ENCODE results near the gene ITSN1. TPM values are rescaled to one million over a fixed set of nuclear protein-coding genes. Genes with fewer than 3 reads are reported as not detected.
A peak's percentile ranks its signal among the peaks of the same experiment; 100 is the strongest.
"Not testable (repeated sequence)": the region's sequence is repeated elsewhere in the genome, so short reads cannot be mapped to it uniquely, and the experiment has no call there.

Gene ITSN1
- total RNA-seq: 1 to 10 TPM; 1.6 to 1.7 TPM

- Mint-ChIP-seq H3K27ac (peak within 1 kb of the TSS; percentile 93), H3K36me3 (ENCODE audit: low read depth) (peaks cover 4% of the 10 kb centered on the region), H3K9me3 (ENCODE audit: insufficient read depth) (no peaks in the 10 kb centered on the region), H3K27me3 (ENCODE audit: low read depth) (peaks cover 23% of the 10 kb centered on the region), H3K4me3 (peak within 1 kb of the TSS; percentile 87), H3K4me1 (ENCODE audit: low read depth) (peaks cover 25% of the 10 kb centered on the region)
- ChIA-PET POLR2A (interaction anchor here (0.6 kb wide), 1 partner anchor 18 kb away, joined by 3 read pairs; no protein-coding TSS in a partner anchor), CTCF (no interaction called here)
- ATAC-seq: peak; percentile 93
- peak; percentile 100 for DNase-seq
Observed at GRCh38 chr21:33642027-33642895, at the start of gene ITSN1. Gene ITSN1, plus strand, starts transcription at chr21:33642501. Its CDS starts 76,328 bp downstream, at chr21:33718829.

- peaks cover 29% of the 10 kb centered on the region for H3K36me3 Mint-ChIP-seq (ENCODE audit: low read depth)
- no peaks in the 10 kb centered on the region for H3K27me3 Mint-ChIP-seq (ENCODE audit: low read depth)
- H3K4me1 Mint-ChIP-seq (ENCODE audit: low read depth): no peaks in the 10 kb centered on the region
- DNase-seq: no peak
- no peak overlapping the region for H3K27ac Mint-ChIP-seq
- CTCF ChIA-PET: no interaction called here
- no peak overlapping the region for H3K4me3 Mint-ChIP-seq
- POLR2A ChIA-PET: no interaction called here
- no peaks in the 10 kb centered on the region for H3K9me3 Mint-ChIP-seq (ENCODE audit: insufficient read depth)
- no peak for ATAC-seq
Observed at GRCh38 chr21:33598051-33598450, 44.2 kb upstream of the ITSN1 start.

- H3K27ac Mint-ChIP-seq: no peak overlapping the region
- ChIA-PET POLR2A (interaction anchor here (0.6 kb wide), 1 partner anchor 377 kb away, joined by 3 read pairs; no protein-coding TSS in a partner anchor), CTCF (no interaction called here)
- ATAC-seq: no peak
- H3K27me3 Mint-ChIP-seq (ENCODE audit: low read depth): no peaks in the 10 kb centered on the region
- H3K36me3 Mint-ChIP-seq (ENCODE audit: low read depth): peaks cover 6% of the 10 kb centered on the region
- H3K4me3 Mint-ChIP-seq: no peak overlapping the region
- H3K4me1 Mint-ChIP-seq (ENCODE audit: low read depth): peaks cover 4% of the 10 kb centered on the region
- no peak for DNase-seq
- no peaks in the 10 kb centered on the region for H3K9me3 Mint-ChIP-seq (ENCODE audit: insufficient read depth)
Observed at GRCh38 chr21:33608559-33608958, 33.7 kb upstream of the ITSN1 start.

GRCh38 chr21:33611006-33611744 is 31.1 kb upstream of the ITSN1 start:
- Mint-ChIP-seq H3K4me3 (no peak overlapping the region), H3K9me3 (ENCODE audit: insufficient read depth) (no peaks in the 10 kb centered on the region), H3K4me1 (ENCODE audit: low read depth) (no peaks in the 10 kb centered on the region), H3K36me3 (ENCODE audit: low read depth) (peaks cover 5% of the 10 kb centered on the region), H3K27me3 (ENCODE audit: low read depth) (no peaks in the 10 kb centered on the region), H3K27ac (no peak overlapping the region)
- POLR2A ChIA-PET: no interaction called here
- DNase-seq: no peak
- CTCF ChIA-PET: no interaction called here
- ATAC-seq: no peak

- peaks cover 20% of the 10 kb centered on the region for H3K36me3 Mint-ChIP-seq (ENCODE audit: low read depth)
- H3K4me3 Mint-ChIP-seq; H3K4me1 Mint-ChIP-seq (ENCODE audit: low read depth); H3K9me3 Mint-ChIP-seq (ENCODE audit: insufficient read depth); DNase-seq; H3K27me3 Mint-ChIP-seq (ENCODE audit: low read depth); POLR2A ChIA-PET; H3K27ac Mint-ChIP-seq; ATAC-seq: not testable (repeated sequence)
- CTCF ChIA-PET: interaction anchor here (1.2 kb wide), 1 partner anchor 12 kb away, joined by 5 read pairs; no protein-coding TSS in a partner anchor
Observed at GRCh38 chr21:33617565-33617964, 24.7 kb upstream of the ITSN1 start.

GRCh38 chr21:33618407-33618806 is 23.9 kb upstream of the ITSN1 start:
- no peak for ATAC-seq
- no peaks in the 10 kb centered on the region for H3K27me3 Mint-ChIP-seq (ENCODE audit: low read depth)
- ChIA-PET CTCF (interaction anchor here (1.1 kb wide), 1 partner anchor 13 kb away, joined by 4 read pairs; no protein-coding TSS in a partner anchor), POLR2A (no interaction called here)
- no peaks in the 10 kb centered on the region for H3K4me1 Mint-ChIP-seq (ENCODE audit: low read depth)
- peaks cover 19% of the 10 kb centered on the region for H3K36me3 Mint-ChIP-seq (ENCODE audit: low read depth)
- no peak overlapping the region for H3K4me3 Mint-ChIP-seq
- no peak overlapping the region for H3K27ac Mint-ChIP-seq
- no peak for DNase-seq
- no peaks in the 10 kb centered on the region for H3K9me3 Mint-ChIP-seq (ENCODE audit: insufficient read depth)

- DNase-seq (no peak), ATAC-seq (no peak)
- ChIA-PET CTCF (interaction anchor here (1.5 kb wide), 1 partner anchor 14 kb away, joined by 8 read pairs; no protein-coding TSS in a partner anchor), POLR2A (interaction anchor here (0.6 kb wide), 1 partner anchor 41 kb away, joined by 3 read pairs; no protein-coding TSS in a partner anchor)
- no peak overlapping the region for H3K27ac Mint-ChIP-seq
- H3K36me3 Mint-ChIP-seq (ENCODE audit: low read depth): peaks cover 19% of the 10 kb centered on the region
- no peak overlapping the region for H3K4me3 Mint-ChIP-seq
- H3K27me3 Mint-ChIP-seq (ENCODE audit: low read depth): no peaks in the 10 kb centered on the region
- no peaks in the 10 kb centered on the region for H3K9me3 Mint-ChIP-seq (ENCODE audit: insufficient read depth)
- no peaks in the 10 kb centered on the region for H3K4me1 Mint-ChIP-seq (ENCODE audit: low read depth)
Observed at GRCh38 chr21:33619726-33620125, 22.6 kb upstream of the ITSN1 start.

- ChIA-PET CTCF (interaction anchor here (1.0 kb wide), 2 partner anchors 16 to 17 kb away, joined by 3 to 4 read pairs; no protein-coding TSS in a partner anchor), POLR2A (no interaction called here)
- ATAC-seq: no peak
- DNase-seq: no peak
- no peak overlapping the region for H3K4me3 Mint-ChIP-seq
- H3K36me3 Mint-ChIP-seq (ENCODE audit: low read depth): peaks cover 19% of the 10 kb centered on the region
- H3K4me1 Mint-ChIP-seq (ENCODE audit: low read depth): no peaks in the 10 kb centered on the region
- no peaks in the 10 kb centered on the region for H3K9me3 Mint-ChIP-seq (ENCODE audit: insufficient read depth)
- no peak overlapping the region for H3K27ac Mint-ChIP-seq
- no peaks in the 10 kb centered on the region for H3K27me3 Mint-ChIP-seq (ENCODE audit: low read depth)
Observed at GRCh38 chr21:33622253-33622652, 20.0 kb upstream of the ITSN1 start.

- ATAC-seq; H3K4me1 Mint-ChIP-seq (ENCODE audit: low read depth); H3K27me3 Mint-ChIP-seq (ENCODE audit: low read depth); CTCF ChIA-PET; H3K27ac Mint-ChIP-seq; POLR2A ChIA-PET; H3K4me3 Mint-ChIP-seq; DNase-seq; H3K9me3 Mint-ChIP-seq (ENCODE audit: insufficient read depth): not testable (repeated sequence)
- peaks cover 21% of the 10 kb centered on the region for H3K36me3 Mint-ChIP-seq (ENCODE audit: low read depth)
Observed at GRCh38 chr21:33626151-33626550, 16.1 kb upstream of the ITSN1 start.

GRCh38 chr21:33634254-33634653 is 8.0 kb upstream of the ITSN1 start:
- Mint-ChIP-seq H3K4me1 (ENCODE audit: low read depth) (peaks cover 7% of the 10 kb centered on the region), H3K27ac (no peak overlapping the region)
- POLR2A ChIA-PET: no interaction called here

GRCh38 chr21:33640697-33641351 is 1.5 kb upstream of the ITSN1 start:
- H3K27me3 Mint-ChIP-seq (ENCODE audit: low read depth): peaks cover 23% of the 10 kb centered on the region
- no peak for ATAC-seq
- ChIA-PET POLR2A (no interaction called here), CTCF (no interaction called here)
- no peaks in the 10 kb centered on the region for H3K9me3 Mint-ChIP-seq (ENCODE audit: insufficient read depth)
- peaks cover 6% of the 10 kb centered on the region for H3K36me3 Mint-ChIP-seq (ENCODE audit: low read depth)
- peak overlapping the region; percentile 87 for H3K4me3 Mint-ChIP-seq
- DNase-seq: no peak
- peaks cover 25% of the 10 kb centered on the region for H3K4me1 Mint-ChIP-seq (ENCODE audit: low read depth)
- H3K27ac Mint-ChIP-seq: peak overlapping the region; percentile 93

More at GRCh38 chr21:33634254-33634653, 8.0 kb upstream of the ITSN1 start:
- no peak for ATAC-seq
- no peak for DNase-seq
- Mint-ChIP-seq H3K36me3 (ENCODE audit: low read depth) (peaks cover 18% of the 10 kb centered on the region), H3K4me3 (no peak overlapping the region), H3K9me3 (ENCODE audit: insufficient read depth) (no peaks in the 10 kb centered on the region), H3K27me3 (ENCODE audit: low read depth) (no peaks in the 10 kb centered on the region)
- CTCF ChIA-PET: no interaction called here
